ENCODE data around the gene SEPTIN1.

SEPTIN1 gene

GRCh38 chr16:30355144-30355953, 27.0 kb downstream of the SEPTIN1 start, which contains the start of gene CD2BP2 (continued):
- TF ChIP-seq ZNF704 (tag by site-specific recombination; IDR thresholded peaks at IDR 0.05) (no peak), ZNF837 (tag by site-specific recombination; IDR thresholded peaks at IDR 0.05) (peak; percentile 91; the same call in 1 of the 2 replicates), ZSCAN4 (tag by site-specific recombination; IDR thresholded peaks at IDR 0.05) (peak; percentile 32; the same call in 1 of the 2 replicates), ZNF513 (tag by site-specific recombination; IDR thresholded peaks at IDR 0.05) (peak; percentile 55; the same call in 1 of the 2 replicates), ZNF239 (tag by site-specific recombination; IDR thresholded peaks at IDR 0.05) (0 out of 2 replicates have a peak, but pooled peaks have one; percentile 59), ZNF24 (tag by site-specific recombination; IDR thresholded peaks at IDR 0.05) (peak; percentile 93), ZNF571 (tag by site-specific recombination; IDR thresholded peaks at IDR 0.05) (no peak), ZNF184 (tag by site-specific recombination; IDR thresholded peaks at IDR 0.05) (no peak; the same call in 1 of the 2 replicates), GLIS1 (tag by site-specific recombination; IDR thresholded peaks at IDR 0.05) (no peak; the same call in 1 of the 2 replicates), ZNF169 (tag by site-specific recombination; IDR thresholded peaks at IDR 0.05) (no peak), PBX3 (CRISPR knock-in tag; IDR thresholded peaks at IDR 0.05) (0 out of 2 replicates have a peak, but pooled peaks have one; percentile 4), GLI4 (tag by site-specific recombination; IDR thresholded peaks at IDR 0.05) (peak; percentile 66; the same call in 1 of the 2 replicates), KLF8 (tag by site-specific recombination; IDR thresholded peaks at IDR 0.05) (peak; percentile 60), ZNF747 (tag by site-specific recombination; IDR thresholded peaks at IDR 0.05) (no peak)

GRCh38 chr16:30354423-30355143, 27.8 kb downstream of the SEPTIN1 start:
- ChIA-PET CTCF (interaction anchor here (0.6 to 1.6 kb wide), 5 partner anchors 10 to 337 kb away, joined by 3 to 7 read pairs (median 3); no protein-coding TSS in a partner anchor), POLR2A (interaction anchor here (0.6 to 4.5 kb wide), 15 partner anchors 8 to 218 kb away, joined by 3 to 60 read pairs (median 5); partner anchors contain the start of genes DCTPP1, TBC1D10B, ZNF48 and ZNF771)
- Histone ChIP-seq H3K4me1 (ENCODE audit: control insufficient read depth, insufficient read depth, low read length) (no peaks in the 10 kb centered on the region), H3K27ac (ENCODE audit: extremely low read depth, low read depth, low read length) (peak overlapping the region; percentile 82), H3K4me3 (ENCODE audit: low read depth, low read length) (peak overlapping the region; percentile 95), H3K9me3 (ENCODE audit: control insufficient read depth, insufficient read depth, low read depth, low read length) (no peaks in the 10 kb centered on the region), H3K36me3 (ENCODE audit: control insufficient read depth in 2 of 2, insufficient read depth in 1 of 2, low read length in 2 of 2) (peaks cover 5 to 78% of the 10 kb centered on the region in 2 experiments; a peak in 2 of 3 replicates)
- TF ChIP-seq ZNF768 (tag by site-specific recombination; IDR thresholded peaks at IDR 0.05): no peak; the same call in 1 of the 2 replicates
- TF ChIP-seq ZNF157 (tag by site-specific recombination; IDR thresholded peaks at IDR 0.05): 0 out of 2 replicates have a peak, but pooled peaks have one; percentile 24
- no peak for TF ChIP-seq ZNF133 (tag by site-specific recombination; IDR thresholded peaks at IDR 0.05)
- no peak for TF ChIP-seq GLIS2 (tag by site-specific recombination; IDR thresholded peaks at IDR 0.05)
- no peak for TF ChIP-seq ZNF10 (tag by site-specific recombination; IDR thresholded peaks at IDR 0.05)
- TF ChIP-seq ZNF311 (tag by site-specific recombination; IDR thresholded peaks at IDR 0.05; ENCODE audit: borderline replicate concordance): no peak
- no peak for TF ChIP-seq ZNF449 (tag by site-specific recombination; IDR thresholded peaks at IDR 0.05)
- no peak; the same call in 1 of the 2 replicates for TF ChIP-seq REPIN1 (tag by site-specific recombination; IDR thresholded peaks at IDR 0.05; ENCODE audit: low read depth)
- TF ChIP-seq ATF2 (tag by site-specific recombination; IDR thresholded peaks at IDR 0.05; ENCODE audit: low read depth): no peak
- TF ChIP-seq ZFHX2 (tag by site-specific recombination; conservative IDR thresholded peaks at IDR 0.05): peak; percentile 88
- TF ChIP-seq ZNF354C (tag by site-specific recombination; IDR thresholded peaks at IDR 0.05; ENCODE audit: borderline replicate concordance, low read depth): no peak
- TF ChIP-seq SETDB1 (IDR thresholded peaks at IDR 0.05; ENCODE audit: insufficient read length, low read length): no peak
- peak; percentile 38; the same call in 1 of the 2 replicates for TF ChIP-seq ZNF623 (tag by site-specific recombination; IDR thresholded peaks at IDR 0.05)

Measured in HEK293 (cell line).